K562 (cell line): Measurements from ENCODE around the gene SEMA6B. TPM values are rescaled to one million over a fixed set of nuclear protein-coding genes. Genes with fewer than 3 reads are reported as not detected.
A peak's percentile ranks its signal among the peaks of the same experiment; 100 is the strongest.

ENCODE experiments used
- ATAC-seq: fragments of 200-7000 bp; cut with Tn5 transposase; 3 replicates; pipeline ENCODE4 v1.9.1; 2020; ENCODE audit warnings: moderate library complexity
- BruUV-seq: library from RNA; stranded (reverse); fragments of 400-500 nt; replicated peaks from 2 replicates; lab custom pipeline; 2021; lab: Mats Ljungman, UMichigan
- CTCF ChIA-PET: fragments of 300-600 bp; formaldehyde crosslinking; extraction: SDS; loops from one replicate; lab custom pipeline; 2021; ENCODE audit warnings: low intra/inter-chr PET ratio; lab: Yijun Ruan, JAX
- POLR2A ChIA-PET: fragments of 300-600, 350-650 bp; sonication (Branson Sonifier 250); formaldehyde crosslinking; extraction: SDS; loops from one replicate; lab custom pipeline; 2021; ENCODE audit warnings: antibody characterized with exemption, inconsistent platforms; lab: Yijun Ruan, JAX
- DNase-seq, 4 experiments: peaks; one replicate each; pipeline versions ENCODE4 v3.0.0 to v3.0.0-alpha.2; 2011 to 2018; ENCODE audit warnings: low spot score in 3 of 4, mixed read lengths in 3 of 4; ENCODE audit errors: extremely low read depth in 1 of 4
- FAIRE-seq: peaks from 2 replicates; lab custom pipeline; 2011; peaks lifted over from hg19 to GRCh38; lab: Jason Lieb, UNC
- H2AFZ ChIP-seq: 2 replicates; pipeline ENCODE4 v1.6.0; 2011; ENCODE audit warnings: low read depth, low read length, control low read depth, inconsistent platforms
- H3K27ac ChIP-seq: fragments of 200-600 bp; 3 replicates; pipeline ENCODE4 v1.8.0; 2011; ENCODE audit warnings: low read depth, mild to moderate bottlenecking, control low read depth, inconsistent platforms, low read length, moderate library complexity, mixed read lengths; ENCODE audit errors: extremely low read depth
- H3K27me3 ChIP-seq, 2 experiments: fragments of 300-600 bp in 1 of 2; 2 replicates in 1 of 2; 3 replicates in 1 of 2; pipeline versions ENCODE4 v1.6.0 to v1.8.0; 2011; ENCODE audit warnings: inconsistent platforms in 2 of 2, low read length in 2 of 2, mild to moderate bottlenecking in 1 of 2, mixed read lengths in 1 of 2, moderate library complexity in 1 of 2; ENCODE audit not compliant: control insufficient read depth in 2 of 2, insufficient read depth in 2 of 2
- H3K36me3 ChIP-seq: fragments of 300-600 bp; 3 replicates; pipeline ENCODE4 v1.8.0; 2011; ENCODE audit warnings: mild to moderate bottlenecking, low read length, inconsistent platforms; ENCODE audit not compliant: control insufficient read depth, insufficient read depth
- H3K4me1 ChIP-seq, 2 experiments: fragments of 200-600 bp in 1 of 2; replicated peaks in 1 of 2; 2 replicates in 1 of 2; 3 replicates in 1 of 2; pipeline versions ENCODE4 v1.5.1 to v1.8.0; 2011; ENCODE audit warnings: inconsistent platforms in 2 of 2, low read length in 2 of 2, mild to moderate bottlenecking in 1 of 2, mixed read lengths in 1 of 2, moderate library complexity in 1 of 2; ENCODE audit not compliant: control insufficient read depth in 2 of 2, insufficient read depth in 2 of 2
- H3K4me2 ChIP-seq: 2 replicates; pipeline ENCODE4 v1.6.1; 2011; ENCODE audit warnings: low read length, control low read depth, inconsistent platforms, mixed read lengths; ENCODE audit not compliant: insufficient read depth
- H3K4me3 ChIP-seq: fragments of 200-600 bp; sonication (generic), shearing (Covaris generic); 2 replicates; pipeline ENCODE4 v1.5.1; 2016; ENCODE audit warnings: control low read depth, inconsistent platforms
- H3K79me2 ChIP-seq: fragments of 200-600 bp; 3 replicates; pipeline ENCODE4 v1.8.0; 2011; ENCODE audit warnings: low read length, inconsistent platforms; ENCODE audit not compliant: control insufficient read depth, insufficient read depth
- H3K9ac ChIP-seq, 2 experiments: 2 replicates each; pipeline versions ENCODE4 v1.6.0 to v1.6.1; 2011; ENCODE audit warnings: low read depth in 2 of 2, low read length in 2 of 2, control low read depth in 1 of 2, inconsistent platforms in 1 of 2, mild to moderate bottlenecking in 1 of 2, mixed read lengths in 1 of 2; ENCODE audit not compliant: insufficient read depth in 1 of 2
- H3K9me1 ChIP-seq: one replicate; pipeline ENCODE4 v1.6.0; 2011; ENCODE audit warnings: inconsistent platforms, mild to moderate bottlenecking, low read length, moderate library complexity; ENCODE audit not compliant: control insufficient read depth, insufficient read depth
- H3K9me3 ChIP-seq: replicated peaks from 2 replicates; pipeline ENCODE4 v1.5.1; 2011; ENCODE audit warnings: low read depth, low read length, inconsistent platforms; ENCODE audit not compliant: control insufficient read depth, insufficient read depth
- H4K20me1 ChIP-seq: replicated peaks from 2 replicates; pipeline ENCODE4 v1.6.1; 2011; ENCODE audit warnings: low read length, inconsistent platforms, mixed read lengths; ENCODE audit not compliant: control insufficient read depth, insufficient read depth
- CHCHD3 ChIP-seq: fragments of 250-450 bp; sonication (Bioruptor Pico); IDR thresholded peaks from 2 replicates; pipeline ENCODE4 v2.1.2; 2022; ENCODE audit warnings: mild to moderate bottlenecking
- E2F6 ChIP-seq, 2 experiments: IDR thresholded peaks; 2 replicates each; pipeline ENCODE4 v1.6.1; 2011; ENCODE audit warnings: borderline replicate concordance in 1 of 2, control low read depth in 1 of 2, low read depth in 1 of 2, low read length in 1 of 2, mild to moderate bottlenecking in 1 of 2, mixed read lengths in 1 of 2, moderate library complexity in 1 of 2; ENCODE audit not compliant: insufficient read depth in 1 of 2, insufficient read length in 1 of 2, poor library complexity in 1 of 2, severe bottlenecking in 1 of 2; ENCODE audit errors: extremely low read depth in 1 of 2
- MAX ChIP-seq: sonication (generic); formaldehyde crosslinking; IDR thresholded peaks from 2 replicates; pipeline ENCODE4 v1.9.0; 2022; ENCODE audit warnings: mild to moderate bottlenecking, missing genetic modification reagents
- MAZ ChIP-seq, 2 experiments: fragments of 450-650 bp in 1 of 2; sonication (generic) in 1 of 2; formaldehyde crosslinking; IDR thresholded peaks in 1 of 2; conservative IDR thresholded peaks in 1 of 2; 2 replicates each; pipeline versions ENCODE4 v1.4.0 to v1.5.0; 2020; ENCODE audit warnings: mild to moderate bottlenecking in 1 of 2, missing genetic modification reagents in 1 of 2
- PTBP1 ChIP-seq: fragments of 200-400 bp; formaldehyde crosslinking; IDR thresholded peaks from 2 replicates; pipeline ENCODE4 v1.6.1; 2017; ENCODE audit warnings: low read depth, low read length
- SP1 ChIP-seq: sonication (generic); formaldehyde crosslinking; IDR thresholded peaks from 2 replicates; pipeline ENCODE4 v1.8.1; 2022; ENCODE audit warnings: mild to moderate bottlenecking, missing genetic modification reagents
- TBL1XR1 ChIP-seq, 2 experiments: IDR thresholded peaks; 2 replicates each; pipeline ENCODE4 v1.6.1; 2012; ENCODE audit warnings: improper control_type of control experiment in 2 of 2, low read length in 2 of 2, mild to moderate bottlenecking in 1 of 2
- VEZF1 ChIP-seq: fragments of 200-800 bp; sonication (Bioruptor generic); IDR thresholded peaks from 2 replicates; pipeline ENCODE4 v1.6.1; 2017; ENCODE audit warnings: missing genetic modification characterization, missing compliant biosample characterization
- ZBTB7A ChIP-seq: IDR thresholded peaks from 2 replicates; pipeline ENCODE4 v1.6.1; 2011; ENCODE audit warnings: low read depth, mild to moderate bottlenecking, low read length, moderate library complexity, borderline replicate concordance; ENCODE audit not compliant: control insufficient read depth
- ZNF408 ChIP-seq: fragments of 250-450 bp; sonication (Bioruptor Pico); IDR thresholded peaks from 2 replicates; pipeline ENCODE4 v1.4.0; 2020; ENCODE audit warnings: low read depth, mild to moderate bottlenecking, moderate library complexity
- ZNF740 ChIP-seq, 3 experiments: fragments of 200-800 bp in 1 of 3; sonication (Bioruptor generic) in 1 of 3; sonication (generic) in 1 of 3; formaldehyde crosslinking in 1 of 3; IDR thresholded peaks; 2 replicates each; pipeline versions ENCODE4 v1.6.1 to v1.8.0; 2016 to 2022; ENCODE audit warnings: mild to moderate bottlenecking in 2 of 3, missing compliant biosample characterization in 2 of 3, missing genetic modification characterization in 2 of 3, missing genetic modification reagents in 1 of 3
- WGBS: fragments of 100-300 bp; shearing (Covaris generic); methylation state at CpG from one replicate; pipeline ENCODE4 v1.1.6; 2016; ENCODE audit warnings: low coverage, mixed read lengths; ENCODE audit not compliant: insufficient coverage; ENCODE audit errors: missing lambda C conversion rate; 5-methylcytosine and 5-hydroxymethylcytosine counted together
- in situ Hi-C: fragments of 300-500 bp; cut with MboI; formaldehyde crosslinking; loops from 4 replicates; pipeline ENCODE4 v1.15.0; 2018; ENCODE audit warnings: inconsistent platforms, mixed read lengths
- intact Hi-C: fragments of 100-400 bp; cut with micrococcal nuclease; formaldehyde crosslinking; loops from 2 replicates; pipeline ENCODE4 v1.14.2; 2022
- polyA plus RNA-seq, 8 experiments: library from polyadenylated mRNA; depleted of rRNA in 4 of 8; stranded (reverse) in 5 of 8; unstranded in 3 of 8; fragments of >200 nt; fragmentation: Nextera tagmentation in 2 of 8; fragmentation: Illumina TruSeq in 1 of 8; extraction: Ambion mirVana in 2 of 8; extraction: Trizol in 1 of 8; gene quantifications; 2 replicates each; pipeline versions ENCODE4 v1.2.1 to v1.2.3, GENCODE V29; 2011 to 2014; ENCODE audit warnings: inconsistent platforms in 1 of 8, missing spikeins in 1 of 8
- total RNA-seq, 7 experiments: library from RNA; depleted of rRNA in 6 of 7; stranded (reverse); fragments of >200 nt in 6 of 7; fragmentation: Illumina TruSeq in 2 of 7; extraction: Trizol in 2 of 7; gene quantifications; 2 replicates each; pipeline versions ENCODE4 v1.2.1 to v1.2.3, GENCODE V29; 2011 to 2021; ENCODE audit warnings: low replicate concordance in 1 of 7
- TF ChIP-seq, protein P1 (sequence below): sonication (generic); formaldehyde crosslinking; IDR thresholded peaks from 2 replicates; pipeline ENCODE4 v1.8.0; 2022; ENCODE audit warnings: missing genetic modification reagents, mild to moderate bottlenecking, moderate library complexity, borderline replicate concordance

The SEMA6B gene
- total and polyA plus RNA-seq, 9 of the 15 experiments (the other 6 are each of a cell fraction or from before 2014, with no cell fraction given), result 0.65 to 4.6 (median 2.5) TPM; not detected in 2

DNA sequence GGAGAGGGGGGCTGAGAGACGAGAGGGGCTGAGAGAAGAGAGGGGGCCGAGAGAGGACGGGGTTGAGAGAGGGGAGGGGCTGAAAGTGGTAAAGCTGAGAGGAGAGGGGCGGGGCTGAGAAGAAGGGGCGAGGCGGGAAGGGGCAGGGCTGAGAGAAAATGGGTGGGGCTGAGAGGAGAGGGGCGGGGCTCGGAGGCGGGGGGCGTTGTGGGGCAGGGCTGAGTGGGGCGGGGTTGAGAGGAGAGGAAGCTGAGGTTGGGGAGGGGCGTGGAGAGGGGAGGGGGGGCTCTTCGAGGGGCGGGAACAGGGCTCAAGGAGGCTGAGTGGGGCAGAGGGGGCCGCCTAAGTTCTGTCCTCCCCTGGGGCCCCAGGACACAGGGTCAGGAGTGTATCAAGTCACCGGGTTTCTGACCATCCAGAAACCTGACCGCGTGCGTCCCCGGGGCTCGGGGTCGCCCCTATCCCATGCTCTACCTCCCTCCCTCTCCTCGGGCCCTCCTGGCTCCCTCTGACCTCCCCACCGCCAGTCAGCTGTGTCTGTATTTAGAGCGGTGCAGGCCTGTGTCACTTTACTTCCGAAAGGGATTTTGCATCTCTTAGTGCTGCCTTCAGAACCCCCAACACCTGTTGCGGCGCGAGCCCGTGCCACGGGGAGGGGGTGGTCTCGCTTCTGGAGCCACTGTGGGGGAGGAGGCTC lies 38.6 kb upstream of the SEMA6B start:
- peak overlapping the region; percentile 34 to 88; a peak in 3 of 4 replicates for H3K9ac ChIP-seq
- peaks cover 9 to 19% of the 10 kb centered on the region in 2 experiments; a peak in 4 of 5 replicates for H3K4me1 ChIP-seq
- no peaks in the 10 kb centered on the region for H3K79me2 ChIP-seq
- no peaks in the 10 kb centered on the region for H3K36me3 ChIP-seq
- peak overlapping the region; percentile 43 for H3K4me3 ChIP-seq
- TF ChIP-seq MAZ (CRISPR knock-in tag; conservative IDR thresholded peaks at IDR 0.05 in 1 of 2, IDR thresholded peaks at IDR 0.05 in 1 of 2) (peak in 1 of 2 experiments; percentile 61; a peak in 2 of 4 replicates), SP1 (CRISPR knock-in tag) (peak; percentile 47), ZNF408 (CRISPR knock-in tag) (no peak), ZBTB7A (peak; percentile 87; the same call in 1 of the 2 replicates), TBL1XR1 (IDR thresholded peaks at IDR 0.05; ENCODE audit: low read length in 2 of 2) (no peak), E2F6 (IDR thresholded peaks at IDR 0.05; ENCODE audit: borderline replicate concordance in 1 of 2, extremely low read depth in 1 of 2, insufficient read depth in 1 of 2, insufficient read length in 1 of 2, low read depth in 1 of 2, low read length in 1 of 2, poor library complexity in 1 of 2, severe bottlenecking in 1 of 2) (peak in 1 of 2 experiments; percentile 21), CHCHD3 (CRISPR knock-in tag) (no peak), PTBP1 (no peak), MAX (CRISPR knock-in tag) (peak; percentile 32; the same call in 1 of the 2 replicates), ZNF740 (CRISPR knock-in tag; IDR thresholded peaks at IDR 0.05) (peak; percentile 45; the same call in 1 of the 2 replicates), ZNF740 (tag; IDR thresholded peaks at IDR 0.05) (no peak), VEZF1 (peak; percentile 75)
- TF ChIP-seq, protein P1, sequence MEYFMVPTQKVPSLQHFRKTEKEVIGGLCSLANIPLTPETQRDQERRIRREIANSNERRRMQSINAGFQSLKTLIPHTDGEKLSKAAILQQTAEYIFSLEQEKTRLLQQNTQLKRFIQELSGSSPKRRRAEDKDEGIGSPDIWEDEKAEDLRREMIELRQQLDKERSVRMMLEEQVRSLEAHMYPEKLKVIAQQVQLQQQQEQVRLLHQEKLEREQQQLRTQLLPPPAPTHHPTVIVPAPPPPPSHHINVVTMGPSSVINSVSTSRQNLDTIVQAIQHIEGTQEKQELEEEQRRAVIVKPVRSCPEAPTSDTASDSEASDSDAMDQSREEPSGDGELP, result peak; percentile 90
- H4K20me1 ChIP-seq, result no peaks in the 10 kb centered on the region
- no peak overlapping the region for H3K27ac ChIP-seq
- FAIRE-seq, result no peak
- in situ Hi-C loops, result no loop called here
- H3K4me2 ChIP-seq, result peak overlapping the region; percentile 81
- POLR2A ChIA-PET, result interaction anchor here (0.6 to 1.0 kb wide), 5 partner anchors 11 to 1120 kb away, joined by 3 read pairs; partner anchors contain the start of gene MYDGF
- H3K27me3 ChIP-seq, result no peaks in the 10 kb centered on the region; a peak in 1 of 5 replicates
- peak; percentile 85 to 97 (median 96) for DNase-seq
- 1% methylated on average over 17 of the region's 32 CpGs for WGBS
- H3K9me3 ChIP-seq, result no peaks in the 10 kb centered on the region
- peak overlapping the region; percentile 80 for H2AFZ ChIP-seq
- no peaks in the 10 kb centered on the region for H3K9me1 ChIP-seq
- CTCF ChIA-PET, result no interaction called here
- ATAC-seq, result peak; percentile 90
- BruUV-seq, result no TSS peak
- intact Hi-C loops, result loop anchor here (2.0 kb wide), 1 partner anchor 39 kb away; no protein-coding TSS in a partner anchor
